ENCODE data around the gene MAGEH1. TPM values are rescaled to one million over a fixed set of nuclear protein-coding genes. Genes with fewer than 3 reads are reported as not detected.
"Not testable (repeated sequence)": the region's sequence is repeated elsewhere in the genome, so short reads cannot be mapped to it uniquely, and the experiment has no call there.

Gene MAGEH1, protein sequence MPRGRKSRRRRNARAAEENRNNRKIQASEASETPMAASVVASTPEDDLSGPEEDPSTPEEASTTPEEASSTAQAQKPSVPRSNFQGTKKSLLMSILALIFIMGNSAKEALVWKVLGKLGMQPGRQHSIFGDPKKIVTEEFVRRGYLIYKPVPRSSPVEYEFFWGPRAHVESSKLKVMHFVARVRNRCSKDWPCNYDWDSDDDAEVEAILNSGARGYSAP
- total RNA-seq (2021) (12.0 to 13.9 TPM (median 12.2 TPM) in 3 replicates), Bru-seq, nascent RNA (percentile 79 among the genes with signal in this experiment)
- long read RNA-seq, experiment 1, transcript MAGEH1-201 (1 exons, 1,462 nt), result major isoform, 36 of 36 reads
- long read RNA-seq, experiment 1, partial matches to known transcripts, result 0 of 36 reads
- long read RNA-seq, experiment 1, other reads (novel, unspliced or antisense), result 0 of 36 reads
- long read RNA-seq, experiment 2, transcript MAGEH1-201 (1 exons, 1,462 nt), result major isoform, 19 of 19 reads
- long read RNA-seq, experiment 2, partial matches to known transcripts, result 0 of 19 reads
- long read RNA-seq, experiment 2, other reads (novel, unspliced or antisense), result 0 of 19 reads
- long read RNA-seq, experiment 3, transcript MAGEH1-201 (1 exons, 1,462 nt), result major isoform, 19 of 19 reads
- long read RNA-seq, experiment 3, partial matches to known transcripts, result 0 of 19 reads
- long read RNA-seq, experiment 3, other reads (novel, unspliced or antisense), result 0 of 19 reads

DNA sequence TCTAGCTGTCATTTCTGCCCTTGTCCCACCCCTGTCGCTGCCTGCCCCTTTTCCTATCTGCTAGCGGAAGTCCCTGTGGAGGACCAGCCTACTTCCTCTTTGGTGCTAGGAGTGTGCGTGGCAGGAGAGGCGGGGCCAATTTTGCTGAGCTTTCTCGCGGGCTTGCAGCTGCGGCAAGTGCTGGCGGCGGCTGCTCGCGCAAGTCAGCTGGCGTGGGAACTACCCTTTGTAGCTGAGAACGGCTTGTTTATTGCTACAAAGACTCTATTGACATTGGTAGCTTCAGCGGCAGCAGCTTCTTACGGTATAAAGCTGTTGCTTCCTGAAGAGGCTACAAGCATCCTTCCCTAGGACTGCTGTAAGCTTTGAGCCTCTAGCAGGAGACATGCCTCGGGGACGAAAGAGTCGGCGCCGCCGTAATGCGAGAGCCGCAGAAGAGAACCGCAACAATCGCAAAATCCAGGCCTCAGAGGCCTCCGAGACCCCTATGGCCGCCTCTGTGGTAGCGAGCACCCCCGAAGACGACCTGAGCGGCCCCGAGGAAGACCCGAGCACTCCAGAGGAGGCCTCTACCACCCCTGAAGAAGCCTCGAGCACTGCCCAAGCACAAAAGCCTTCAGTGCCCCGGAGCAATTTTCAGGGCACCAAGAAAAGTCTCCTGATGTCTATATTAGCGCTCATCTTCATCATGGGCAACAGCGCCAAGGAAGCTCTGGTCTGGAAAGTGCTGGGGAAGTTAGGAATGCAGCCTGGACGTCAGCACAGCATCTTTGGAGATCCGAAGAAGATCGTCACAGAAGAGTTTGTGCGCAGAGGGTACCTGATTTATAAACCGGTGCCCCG is at the start of gene MAGEH1:
MAGEH1 (plus strand) TSS at position 138 of the 843 bp plus-strand sequence; CDS start at position 386, 248 bp downstream.
- TF ChIP-seq OVOL2 (CRISPR knock-in tag; IDR thresholded peaks at IDR 0.05; ENCODE audit: borderline replicate concordance), result no peak
- TF ChIP-seq ETV6 (CRISPR knock-in tag; IDR thresholded peaks at IDR 0.05), result peak; percentile 87
- Mint-ChIP-seq H3K27me3 (ENCODE audit: low read depth) (peaks cover 2% of the 10 kb centered on the region; the same call in 1 of the 2 replicates), H3K36me3 (no peaks in the 10 kb centered on the region), H3K9me3 (no peaks in the 10 kb centered on the region), H3K27ac (no peak within 1 kb of the TSS), H3K4me3 (peak within 1 kb of the TSS; percentile 92), H3K4me1 (peaks cover 3% of the 10 kb centered on the region; the same call in 1 of the 2 replicates)
- peak; percentile 54 for DNase-seq (ENCODE audit: low spot score)
- POLR2A ChIA-PET, result interaction anchor here (0.6 kb wide), 1 partner anchor 1551 kb away, joined by 7 read pairs; no protein-coding TSS in a partner anchor
- CTCF ChIA-PET, result interaction anchor here (1.4 to 1.5 kb wide), 2 partner anchors 36 to 456 kb away, joined by 3 to 6 read pairs; no protein-coding TSS in a partner anchor
- ATAC-seq, result peak; percentile 87

DNA sequence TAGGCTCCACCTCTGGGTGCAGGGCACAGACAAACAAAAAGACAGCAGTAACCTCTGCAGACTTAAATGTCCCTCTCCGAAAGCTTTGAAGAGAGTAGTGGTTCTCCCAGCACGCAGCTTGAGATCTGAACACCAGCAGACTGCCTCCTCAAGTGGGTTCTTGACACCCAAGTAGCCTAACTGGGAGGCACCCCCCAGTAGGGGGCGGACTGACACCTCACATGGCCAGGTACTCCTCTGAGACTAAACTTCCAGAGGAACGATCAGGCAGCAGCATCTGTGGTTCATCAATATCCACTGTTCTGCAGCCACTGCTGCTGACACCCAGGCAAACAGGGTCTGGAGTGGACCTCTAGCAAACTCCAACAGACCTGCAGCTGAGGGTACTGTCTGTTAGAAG is 24.8 kb upstream of the MAGEH1 start:
- peaks cover 46% of the 10 kb centered on the region for H3K9me3 Mint-ChIP-seq
- H3K27ac Mint-ChIP-seq; H3K4me1 Mint-ChIP-seq; H3K4me3 Mint-ChIP-seq; H3K36me3 Mint-ChIP-seq; ATAC-seq; H3K27me3 Mint-ChIP-seq (ENCODE audit: low read depth); CTCF ChIA-PET; POLR2A ChIA-PET; DNase-seq (ENCODE audit: low spot score): not testable (repeated sequence)

DNA sequence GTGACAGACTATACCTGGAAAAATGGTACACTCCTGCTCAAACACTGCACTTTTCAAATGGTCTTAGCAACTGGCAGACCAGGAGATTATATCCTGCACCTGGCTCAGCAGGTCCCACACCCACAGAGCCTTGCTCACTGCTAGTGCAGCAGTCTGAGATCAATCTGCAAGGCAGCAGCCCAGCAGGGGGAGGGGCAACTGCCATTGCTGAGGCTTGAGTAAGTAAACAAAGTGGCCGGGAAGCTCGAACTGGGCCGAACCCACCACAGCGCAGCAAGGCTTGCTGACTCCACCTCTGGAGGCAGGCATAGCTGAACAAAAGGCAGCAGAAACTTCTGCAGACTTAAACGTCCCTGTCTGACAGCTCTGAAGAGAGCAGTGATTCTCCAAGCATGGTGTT is 8.5 kb upstream of the MAGEH1 start:
- CTCF ChIA-PET; POLR2A ChIA-PET; H3K4me3 Mint-ChIP-seq; DNase-seq (ENCODE audit: low spot score); H3K4me1 Mint-ChIP-seq; H3K27ac Mint-ChIP-seq; H3K36me3 Mint-ChIP-seq; ATAC-seq: not testable (repeated sequence)
- peaks cover 36% of the 10 kb centered on the region for H3K9me3 Mint-ChIP-seq
- H3K27me3 Mint-ChIP-seq (ENCODE audit: low read depth), result peaks cover 28% of the 10 kb centered on the region

DNA sequence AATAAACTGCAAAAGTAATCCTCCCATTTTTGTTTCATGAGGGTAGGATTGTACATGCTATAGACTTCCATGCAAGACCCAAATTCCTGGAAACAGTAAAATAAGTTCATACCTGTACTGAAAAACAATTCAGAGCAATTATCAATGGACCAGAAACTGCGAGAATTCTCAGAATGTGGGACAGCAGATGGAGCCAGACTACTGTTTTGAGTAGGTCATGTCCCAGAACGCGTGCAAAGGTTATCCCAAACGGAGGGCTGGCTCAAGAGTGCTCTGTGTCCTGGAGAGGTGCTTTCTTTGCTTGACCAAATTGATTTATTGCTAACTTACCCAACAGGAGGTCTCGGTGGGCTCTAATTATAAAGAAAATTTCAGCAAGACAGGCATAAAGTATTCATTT is 1.7 kb upstream of the MAGEH1 start:
- Mint-ChIP-seq H3K27ac (no peak overlapping the region), H3K27me3 (ENCODE audit: low read depth) (peaks cover 18% of the 10 kb centered on the region), H3K4me1 (peaks cover 3% of the 10 kb centered on the region; the same call in 1 of the 2 replicates), H3K9me3 (peaks cover 5% of the 10 kb centered on the region; the same call in 1 of the 2 replicates), H3K4me3 (no peak overlapping the region), H3K36me3 (no peaks in the 10 kb centered on the region)
- ATAC-seq, result no peak
- CTCF ChIA-PET, result no interaction called here
- no peak for DNase-seq (ENCODE audit: low spot score)
- POLR2A ChIA-PET, result no interaction called here
- TF ChIP-seq, protein P1, sequence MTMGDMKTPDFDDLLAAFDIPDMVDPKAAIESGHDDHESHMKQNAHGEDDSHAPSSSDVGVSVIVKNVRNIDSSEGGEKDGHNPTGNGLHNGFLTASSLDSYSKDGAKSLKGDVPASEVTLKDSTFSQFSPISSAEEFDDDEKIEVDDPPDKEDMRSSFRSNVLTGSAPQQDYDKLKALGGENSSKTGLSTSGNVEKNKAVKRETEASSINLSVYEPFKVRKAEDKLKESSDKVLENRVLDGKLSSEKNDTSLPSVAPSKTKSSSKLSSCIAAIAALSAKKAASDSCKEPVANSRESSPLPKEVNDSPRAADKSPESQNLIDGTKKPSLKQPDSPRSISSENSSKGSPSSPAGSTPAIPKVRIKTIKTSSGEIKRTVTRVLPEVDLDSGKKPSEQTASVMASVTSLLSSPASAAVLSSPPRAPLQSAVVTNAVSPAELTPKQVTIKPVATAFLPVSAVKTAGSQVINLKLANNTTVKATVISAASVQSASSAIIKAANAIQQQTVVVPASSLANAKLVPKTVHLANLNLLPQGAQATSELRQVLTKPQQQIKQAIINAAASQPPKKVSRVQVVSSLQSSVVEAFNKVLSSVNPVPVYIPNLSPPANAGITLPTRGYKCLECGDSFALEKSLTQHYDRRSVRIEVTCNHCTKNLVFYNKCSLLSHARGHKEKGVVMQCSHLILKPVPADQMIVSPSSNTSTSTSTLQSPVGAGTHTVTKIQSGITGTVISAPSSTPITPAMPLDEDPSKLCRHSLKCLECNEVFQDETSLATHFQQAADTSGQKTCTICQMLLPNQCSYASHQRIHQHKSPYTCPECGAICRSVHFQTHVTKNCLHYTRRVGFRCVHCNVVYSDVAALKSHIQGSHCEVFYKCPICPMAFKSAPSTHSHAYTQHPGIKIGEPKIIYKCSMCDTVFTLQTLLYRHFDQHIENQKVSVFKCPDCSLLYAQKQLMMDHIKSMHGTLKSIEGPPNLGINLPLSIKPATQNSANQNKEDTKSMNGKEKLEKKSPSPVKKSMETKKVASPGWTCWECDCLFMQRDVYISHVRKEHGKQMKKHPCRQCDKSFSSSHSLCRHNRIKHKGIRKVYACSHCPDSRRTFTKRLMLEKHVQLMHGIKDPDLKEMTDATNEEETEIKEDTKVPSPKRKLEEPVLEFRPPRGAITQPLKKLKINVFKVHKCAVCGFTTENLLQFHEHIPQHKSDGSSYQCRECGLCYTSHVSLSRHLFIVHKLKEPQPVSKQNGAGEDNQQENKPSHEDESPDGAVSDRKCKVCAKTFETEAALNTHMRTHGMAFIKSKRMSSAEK (CRISPR knock-in tag; IDR thresholded peaks at IDR 0.05; ENCODE audit: borderline replicate concordance), result no peak
- TF ChIP-seq, protein P2, sequence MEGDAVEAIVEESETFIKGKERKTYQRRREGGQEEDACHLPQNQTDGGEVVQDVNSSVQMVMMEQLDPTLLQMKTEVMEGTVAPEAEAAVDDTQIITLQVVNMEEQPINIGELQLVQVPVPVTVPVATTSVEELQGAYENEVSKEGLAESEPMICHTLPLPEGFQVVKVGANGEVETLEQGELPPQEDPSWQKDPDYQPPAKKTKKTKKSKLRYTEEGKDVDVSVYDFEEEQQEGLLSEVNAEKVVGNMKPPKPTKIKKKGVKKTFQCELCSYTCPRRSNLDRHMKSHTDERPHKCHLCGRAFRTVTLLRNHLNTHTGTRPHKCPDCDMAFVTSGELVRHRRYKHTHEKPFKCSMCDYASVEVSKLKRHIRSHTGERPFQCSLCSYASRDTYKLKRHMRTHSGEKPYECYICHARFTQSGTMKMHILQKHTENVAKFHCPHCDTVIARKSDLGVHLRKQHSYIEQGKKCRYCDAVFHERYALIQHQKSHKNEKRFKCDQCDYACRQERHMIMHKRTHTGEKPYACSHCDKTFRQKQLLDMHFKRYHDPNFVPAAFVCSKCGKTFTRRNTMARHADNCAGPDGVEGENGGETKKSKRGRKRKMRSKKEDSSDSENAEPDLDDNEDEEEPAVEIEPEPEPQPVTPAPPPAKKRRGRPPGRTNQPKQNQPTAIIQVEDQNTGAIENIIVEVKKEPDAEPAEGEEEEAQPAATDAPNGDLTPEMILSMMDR (IDR thresholded peaks at IDR 0.05), result no peak
- TF ChIP-seq ZNF121 (CRISPR knock-in tag; IDR thresholded peaks at IDR 0.05) (no peak), GTF2I (CRISPR knock-in tag; conservative IDR thresholded peaks at IDR 0.05) (no peak), CREM (CRISPR knock-in tag; IDR thresholded peaks at IDR 0.05) (no peak), KAT7 (CRISPR knock-in tag; IDR thresholded peaks at IDR 0.05; ENCODE audit: borderline replicate concordance) (no peak), TP53 (CRISPR knock-in tag; IDR thresholded peaks at IDR 0.05) (no peak), TEAD1 (CRISPR knock-in tag; IDR thresholded peaks at IDR 0.05) (no peak)
- TF ChIP-seq, protein P3, sequence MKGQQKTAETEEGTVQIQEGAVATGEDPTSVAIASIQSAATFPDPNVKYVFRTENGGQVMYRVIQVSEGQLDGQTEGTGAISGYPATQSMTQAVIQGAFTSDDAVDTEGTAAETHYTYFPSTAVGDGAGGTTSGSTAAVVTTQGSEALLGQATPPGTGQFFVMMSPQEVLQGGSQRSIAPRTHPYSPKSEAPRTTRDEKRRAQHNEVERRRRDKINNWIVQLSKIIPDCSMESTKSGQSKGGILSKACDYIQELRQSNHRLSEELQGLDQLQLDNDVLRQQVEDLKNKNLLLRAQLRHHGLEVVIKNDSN (CRISPR knock-in tag; IDR thresholded peaks at IDR 0.05), result no peak
- TF ChIP-seq, protein P4, sequence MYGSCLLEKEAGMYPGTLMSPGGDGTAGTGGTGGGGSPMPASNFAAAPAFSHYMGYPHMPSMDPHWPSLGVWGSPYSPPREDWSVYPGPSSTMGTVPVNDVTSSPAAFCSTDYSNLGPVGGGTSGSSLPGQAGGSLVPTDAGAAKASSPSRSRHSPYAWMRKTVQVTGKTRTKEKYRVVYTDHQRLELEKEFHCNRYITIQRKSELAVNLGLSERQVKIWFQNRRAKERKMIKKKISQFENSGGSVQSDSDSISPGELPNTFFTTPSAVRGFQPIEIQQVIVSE (CRISPR knock-in tag; IDR thresholded peaks at IDR 0.05; ENCODE audit: borderline replicate concordance), result no peak
